SU-DHL-6 (cell line): ENCODE results near the gene GRM2.

Experiments used
- H2AFZ ChIP-seq: fragments of 200-600 bp; sonication (generic); 2 replicates; pipeline ENCODE4 v1.6.1; 2014; ENCODE audit warnings: low read depth, mild to moderate bottlenecking, moderate library complexity, mixed read lengths, antibody characterized with exemption, low read length; ENCODE audit not compliant: severe bottlenecking
- H3F3A ChIP-seq: fragments of 200-600 bp; shearing (Covaris generic); 2 replicates; pipeline ENCODE4 v1.6.0; 2016; ENCODE audit warnings: antibody characterized with exemption, mild to moderate bottlenecking; ENCODE audit not compliant: insufficient read depth
- H3K27ac ChIP-seq: fragments of 200-600 bp; sonication (generic); 2 replicates; pipeline ENCODE4 v1.5.1; 2016; ENCODE audit warnings: low read depth, mild to moderate bottlenecking, low read length, moderate library complexity, mixed read lengths
- H3K27me3 ChIP-seq: fragments of 200-600 bp; sonication (generic), shearing (Covaris generic); 2 replicates; pipeline ENCODE4 v1.6.0; 2014; ENCODE audit warnings: mild to moderate bottlenecking, low read length
- H3K36me3 ChIP-seq: fragments of 200-600 bp; sonication (generic); 2 replicates; pipeline ENCODE4 v1.6.1; 2014; ENCODE audit warnings: mild to moderate bottlenecking, low read length, mixed read lengths
- H3K4me2 ChIP-seq: fragments of 300-600, 200-600 bp; shearing (Covaris generic), sonication (generic); 2 replicates; pipeline ENCODE4 v1.6.0; 2014; ENCODE audit warnings: low read length, low read depth, mild to moderate bottlenecking; ENCODE audit not compliant: poor library complexity, severe bottlenecking
- H3K4me3 ChIP-seq: fragments of 200-600 bp; sonication (generic); 2 replicates; pipeline ENCODE4 v1.5.1; 2014; ENCODE audit warnings: antibody characterized with exemption, low read length, mild to moderate bottlenecking, mixed read lengths; ENCODE audit not compliant: insufficient read depth, poor library complexity, severe bottlenecking
- H3K79me2 ChIP-seq: fragments of 200-600 bp; sonication (generic); 2 replicates; pipeline ENCODE4 v1.6.1; 2014; ENCODE audit warnings: mild to moderate bottlenecking, low read length, moderate library complexity; ENCODE audit not compliant: insufficient read depth
- H3K9ac ChIP-seq: fragments of 200-600 bp; sonication (generic); 2 replicates; pipeline ENCODE4 v1.7.0; 2014; ENCODE audit warnings: mild to moderate bottlenecking, low read length
- H3K9me2 ChIP-seq: fragments of 200-600 bp; sonication (generic); replicated peaks from 2 replicates; pipeline ENCODE4 v1.6.1; 2014; ENCODE audit warnings: low read length; ENCODE audit not compliant: insufficient read depth
- H3K9me3 ChIP-seq: fragments of 200-600 bp; sonication (generic); 2 replicates; pipeline ENCODE4 v1.6.1; 2014; ENCODE audit warnings: low read length, mixed read lengths; ENCODE audit not compliant: insufficient read depth
- H4K20me1 ChIP-seq: fragments of 200-600 bp; sonication (generic); 2 replicates; pipeline ENCODE4 v1.6.1; 2014; ENCODE audit warnings: low read depth, mild to moderate bottlenecking, antibody characterized with exemption, low read length, moderate library complexity, mixed read lengths
- EZH2phosphoT487 ChIP-seq: fragments of 200-600 bp; sonication (generic), shearing (Covaris generic); conservative IDR thresholded peaks from 2 replicates; pipeline ENCODE4 v1.6.1; 2018; ENCODE audit warnings: mild to moderate bottlenecking, antibody characterized with exemption, low read length, moderate library complexity, mixed read lengths
- TF ChIP-seq, protein P1 (sequence below): fragments of 200-600 bp; sonication (generic); IDR thresholded peaks from one replicate; pipeline ENCODE4 v1.5.1; 2017; ENCODE audit warnings: antibody characterized with exemption, mild to moderate bottlenecking, low read length, moderate library complexity; ENCODE audit not compliant: insufficient read depth, poor library complexity, severe bottlenecking

Gene GRM2

DNA sequence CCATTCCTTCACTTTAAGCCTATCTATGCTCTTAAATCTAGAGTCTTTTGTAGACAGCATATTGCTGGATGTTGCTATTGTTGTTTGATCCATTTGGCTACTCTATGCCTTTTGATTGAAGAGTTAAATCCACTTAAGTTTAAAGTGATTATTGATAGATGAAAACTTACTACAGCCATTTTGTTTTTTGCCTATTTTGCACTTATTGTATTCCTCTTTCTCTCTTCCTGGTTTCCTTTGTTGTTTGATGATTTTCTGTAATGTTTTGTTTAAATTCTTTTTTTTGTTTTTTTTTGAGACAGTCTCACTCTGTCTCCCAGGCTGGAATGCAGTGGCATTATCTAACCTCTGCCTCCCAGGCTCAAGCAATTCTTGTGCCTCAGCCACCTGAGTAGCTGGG is 52.3 kb downstream of the GRM2 start:
- no peaks in the 10 kb centered on the region for H3K36me3 ChIP-seq
- no peak overlapping the region for H3K9ac ChIP-seq
- H3K9me3 ChIP-seq: no peaks in the 10 kb centered on the region
- no peak for TF ChIP-seq EZH2phosphoT487
- TF ChIP-seq, protein P1, sequence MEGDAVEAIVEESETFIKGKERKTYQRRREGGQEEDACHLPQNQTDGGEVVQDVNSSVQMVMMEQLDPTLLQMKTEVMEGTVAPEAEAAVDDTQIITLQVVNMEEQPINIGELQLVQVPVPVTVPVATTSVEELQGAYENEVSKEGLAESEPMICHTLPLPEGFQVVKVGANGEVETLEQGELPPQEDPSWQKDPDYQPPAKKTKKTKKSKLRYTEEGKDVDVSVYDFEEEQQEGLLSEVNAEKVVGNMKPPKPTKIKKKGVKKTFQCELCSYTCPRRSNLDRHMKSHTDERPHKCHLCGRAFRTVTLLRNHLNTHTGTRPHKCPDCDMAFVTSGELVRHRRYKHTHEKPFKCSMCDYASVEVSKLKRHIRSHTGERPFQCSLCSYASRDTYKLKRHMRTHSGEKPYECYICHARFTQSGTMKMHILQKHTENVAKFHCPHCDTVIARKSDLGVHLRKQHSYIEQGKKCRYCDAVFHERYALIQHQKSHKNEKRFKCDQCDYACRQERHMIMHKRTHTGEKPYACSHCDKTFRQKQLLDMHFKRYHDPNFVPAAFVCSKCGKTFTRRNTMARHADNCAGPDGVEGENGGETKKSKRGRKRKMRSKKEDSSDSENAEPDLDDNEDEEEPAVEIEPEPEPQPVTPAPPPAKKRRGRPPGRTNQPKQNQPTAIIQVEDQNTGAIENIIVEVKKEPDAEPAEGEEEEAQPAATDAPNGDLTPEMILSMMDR: no peak
- H3K27ac ChIP-seq: no peak overlapping the region
- no peaks in the 10 kb centered on the region for H3K27me3 ChIP-seq
- H3K9me2 ChIP-seq: no peaks in the 10 kb centered on the region
- no peak overlapping the region for H2AFZ ChIP-seq
- no peak overlapping the region for H3K4me2 ChIP-seq
- no peaks in the 10 kb centered on the region for H3F3A ChIP-seq
- no peaks in the 10 kb centered on the region for H4K20me1 ChIP-seq
- H3K79me2 ChIP-seq: no peaks in the 10 kb centered on the region
- no peak overlapping the region for H3K4me3 ChIP-seq
